HG03060 (cell line): ENCODE results near the gene CDYL2.
"Not testable (repeated sequence)": the region's sequence is repeated elsewhere in the genome, so short reads cannot be mapped to it uniquely, and the experiment has no call there.

ENCODE experiments used
- ATAC-seq: cut with Tn5 transposase; IDR thresholded peaks from one replicate; pipeline ENCODE4 v1.9.1; 2021; ENCODE audit warnings: low read depth, moderate number of reproducible peaks; ENCODE audit not compliant: unreplicated experiment

CDYL2 gene

DNA sequence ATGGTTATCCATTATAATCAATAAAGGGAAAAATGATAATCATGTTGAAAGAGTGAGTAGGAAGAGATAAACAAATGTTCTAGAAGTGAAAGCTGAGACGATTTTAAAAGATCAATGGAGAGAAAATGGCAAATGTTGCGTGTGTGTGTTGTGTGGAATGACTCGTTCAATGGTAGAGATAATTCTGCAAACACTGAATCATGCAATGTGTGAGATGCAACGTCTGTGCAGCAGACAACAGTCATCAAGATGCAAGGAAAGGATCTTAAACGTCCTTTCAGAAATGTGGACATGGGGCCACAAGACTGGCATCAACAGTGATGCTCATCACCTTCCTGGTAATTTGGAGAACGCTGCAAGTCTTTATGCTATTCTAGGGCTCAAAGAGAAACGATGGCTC lies 124.4 kb downstream of the CDYL2 start:
- no peak for ATAC-seq

DNA sequence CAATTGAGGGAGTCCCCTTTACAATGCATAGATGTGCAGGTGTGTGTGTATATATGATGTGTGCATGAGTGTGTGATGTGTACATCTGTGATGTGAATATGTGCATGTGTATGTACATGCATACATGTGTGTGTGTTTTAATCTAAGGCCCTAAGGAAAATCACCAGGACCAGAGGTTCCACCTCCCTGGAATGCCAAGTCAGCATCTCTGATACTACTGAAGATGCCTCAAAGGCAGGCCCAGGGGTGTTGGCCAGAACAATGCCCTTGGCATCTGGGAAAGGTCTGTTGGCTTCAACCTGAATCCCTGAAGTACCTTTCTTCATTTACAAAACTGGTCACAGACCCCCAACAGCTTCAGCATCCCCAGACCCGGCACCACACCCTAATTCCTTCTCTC lies 129.5 kb downstream of the CDYL2 start:
- ATAC-seq, result no peak

GRCh38 chr16:80672379-80672778 lies 132.0 kb downstream of the CDYL2 start:
- no peak for ATAC-seq

DNA sequence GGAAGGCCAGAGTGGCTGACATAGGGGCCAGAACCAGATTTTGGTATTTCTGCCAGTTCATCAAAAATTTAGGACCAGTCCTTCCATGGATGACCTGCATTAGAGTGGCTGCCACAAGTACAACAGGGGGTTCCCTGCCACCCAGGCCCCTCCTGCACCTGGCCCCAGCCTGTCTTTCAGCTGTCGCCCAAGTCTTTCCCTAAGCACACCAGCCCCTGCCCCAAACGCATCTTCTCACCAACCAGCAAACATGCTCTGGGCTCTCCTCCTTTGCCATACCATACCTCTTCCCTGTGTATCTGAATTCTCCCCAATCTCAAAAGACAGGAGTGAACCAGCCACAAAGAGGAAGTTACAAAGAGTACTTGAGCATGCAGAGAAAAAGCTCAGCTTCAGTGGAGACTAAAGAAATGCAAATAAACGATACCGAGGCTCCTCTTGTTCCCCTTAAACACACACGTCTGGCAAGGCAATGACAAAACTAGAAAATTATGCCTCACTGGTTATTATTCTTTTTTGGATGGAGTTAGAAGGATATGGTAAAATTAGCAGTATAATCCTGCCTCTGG lies 133.0 kb downstream of the CDYL2 start:
- ATAC-seq, result no peak

- no peak for ATAC-seq
Measured at GRCh38 chr16:80670170-80670865, 134.1 kb downstream of the CDYL2 start.

- no peak for ATAC-seq
Measured at GRCh38 chr16:80669673-80670072, 134.7 kb downstream of the CDYL2 start.

DNA sequence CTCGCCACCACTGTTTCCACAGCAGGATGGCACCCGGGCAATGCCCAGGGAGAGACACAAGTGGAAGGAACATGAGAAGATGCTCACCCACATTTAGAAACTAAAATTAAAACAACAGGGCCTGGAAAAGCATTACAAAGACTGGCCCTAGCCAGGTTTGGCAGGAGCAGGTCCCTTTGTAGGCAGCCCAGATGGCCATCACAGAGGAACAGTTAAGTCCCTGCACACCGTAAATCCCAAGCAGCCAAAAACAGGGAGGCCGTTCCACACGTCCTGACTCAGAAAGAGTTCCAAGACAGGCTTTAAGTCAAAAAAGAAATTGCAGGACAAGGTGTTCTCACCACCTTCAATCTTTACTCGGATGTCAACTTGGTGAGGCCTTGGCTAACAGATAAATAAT lies 136.5 kb downstream of the CDYL2 start:
- no peak for ATAC-seq

DNA sequence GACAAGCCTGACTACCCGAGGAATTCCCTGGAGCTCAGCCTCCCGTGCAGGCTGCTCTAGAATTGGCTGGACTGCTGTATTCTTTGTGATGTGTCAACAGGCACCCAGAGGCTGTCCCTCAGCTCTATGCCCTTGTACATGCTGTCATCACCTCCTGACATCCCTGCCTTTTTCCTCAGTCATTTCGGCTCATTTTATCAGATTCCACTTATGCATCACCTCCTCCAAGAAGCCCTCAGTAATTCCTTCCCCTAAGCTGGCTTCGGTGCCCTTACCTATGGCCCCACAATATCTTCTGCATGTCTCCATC lies 137.2 kb downstream of the CDYL2 start:
- ATAC-seq, result no peak

- ATAC-seq, result no peak
Measured at GRCh38 chr16:80666378-80667250, 137.8 kb downstream of the CDYL2 start.

GRCh38 chr16:80665356-80665755 lies 139.0 kb downstream of the CDYL2 start:
- no peak for ATAC-seq

GRCh38 chr16:80664786-80665185 lies 139.6 kb downstream of the CDYL2 start:
- no peak for ATAC-seq

DNA sequence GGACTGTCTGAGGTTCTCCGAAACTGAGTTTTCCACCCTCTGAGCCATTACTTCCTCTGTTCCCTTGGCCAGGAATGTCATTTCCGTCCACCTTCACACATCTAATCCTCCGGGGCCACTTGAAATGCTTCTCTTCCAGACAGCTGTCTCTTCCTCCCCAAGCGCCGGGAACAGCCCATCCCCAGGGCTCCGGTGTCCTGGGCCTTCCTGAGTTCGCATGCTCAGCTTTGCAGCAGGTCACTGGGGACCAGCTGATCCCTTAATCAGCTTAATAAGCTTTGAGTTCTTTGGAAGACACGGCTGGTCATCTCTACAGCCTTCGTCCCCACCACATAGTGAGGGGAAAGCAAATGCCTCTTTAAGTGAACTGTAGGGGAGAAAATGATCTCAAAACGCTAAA lies 140.2 kb downstream of the CDYL2 start:
- no peak for ATAC-seq

DNA sequence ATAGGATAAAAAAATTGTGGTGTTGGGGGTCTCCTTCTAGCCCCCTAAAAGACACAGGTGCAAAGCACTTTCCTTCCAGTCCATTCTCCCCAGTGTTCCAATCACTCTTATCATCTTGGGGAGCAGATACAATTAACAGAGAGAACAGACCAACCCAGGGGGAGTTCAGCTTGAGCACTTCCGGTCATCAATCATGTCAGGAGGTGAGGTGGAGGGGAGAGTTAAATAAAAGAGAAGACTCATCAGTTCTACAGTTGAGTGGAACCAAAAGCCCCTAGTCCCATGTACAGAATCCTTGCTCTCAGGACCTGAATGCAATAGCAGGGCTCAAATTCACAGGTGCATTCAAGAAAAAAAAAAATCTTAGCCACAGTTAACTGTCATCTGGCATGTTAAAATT lies 141.3 kb downstream of the CDYL2 start:
- ATAC-seq, result no peak

GRCh38 chr16:80659865-80660264 lies 144.5 kb downstream of the CDYL2 start:
- ATAC-seq, result no peak

GRCh38 chr16:80656711-80657150 lies 147.7 kb downstream of the CDYL2 start:
- peak; percentile 64 for ATAC-seq

DNA sequence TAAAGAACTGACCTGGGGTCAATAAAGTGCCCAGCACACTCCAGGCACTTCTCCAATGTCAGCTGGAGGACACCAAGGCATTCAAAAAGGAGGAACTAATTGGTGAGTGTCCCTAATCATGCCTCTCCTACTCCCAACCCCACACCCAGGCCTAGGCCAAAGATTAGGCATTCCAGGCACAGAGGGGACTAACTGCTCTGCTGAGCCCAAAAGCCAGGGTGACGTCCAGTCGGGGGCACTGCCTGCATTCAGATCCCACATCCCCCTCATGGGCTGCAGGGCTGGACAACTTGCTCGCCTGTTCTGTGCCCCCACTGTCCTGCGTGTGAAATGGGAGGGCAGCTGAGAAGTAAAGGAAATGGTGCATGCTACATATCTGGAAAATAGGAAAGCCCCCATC lies 148.2 kb downstream of the CDYL2 start:
- no peak for ATAC-seq

GRCh38 chr16:80655751-80656150 lies 148.6 kb downstream of the CDYL2 start:
- no peak for ATAC-seq

GRCh38 chr16:80654094-80654862 lies 150.1 kb downstream of the CDYL2 start:
- ATAC-seq, result no peak

DNA sequence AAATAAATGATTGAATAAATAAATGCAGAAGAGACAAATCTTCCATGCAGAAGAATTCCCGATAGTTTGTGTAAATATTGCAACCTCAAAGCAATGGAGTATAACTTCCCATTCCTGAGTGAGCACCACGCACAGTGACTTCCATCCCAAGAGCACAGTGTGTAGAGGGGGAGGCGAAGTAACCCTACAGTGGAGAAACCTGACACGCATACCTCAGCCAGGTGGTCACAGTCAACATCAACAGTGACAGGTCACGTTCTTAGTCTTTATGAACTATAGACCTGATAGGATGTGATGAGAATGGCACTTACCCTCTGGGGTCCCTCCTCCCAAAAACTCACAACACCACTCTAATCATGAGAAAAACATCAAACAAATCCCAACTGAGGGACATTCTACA lies 152.0 kb downstream of the CDYL2 start:
- no peak for ATAC-seq

DNA sequence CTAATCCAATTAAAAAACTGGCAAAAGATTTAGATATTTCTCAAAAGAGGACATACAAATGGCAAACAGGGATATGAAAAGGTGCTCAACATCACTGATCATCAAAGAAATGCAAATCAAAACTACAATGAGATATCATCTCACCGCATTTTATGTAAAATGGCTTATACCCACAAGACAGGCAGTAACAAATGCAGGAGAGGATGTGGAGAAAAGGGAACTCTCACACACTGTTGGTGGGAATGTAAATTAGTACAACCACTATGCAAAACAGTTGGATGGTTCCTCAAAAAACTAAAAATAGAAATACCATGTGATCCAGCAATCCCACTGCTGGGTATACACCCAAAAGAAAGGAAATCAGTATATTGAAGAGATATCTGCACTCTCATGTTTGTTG lies 154.1 kb downstream of the CDYL2 start:
- not testable (repeated sequence) for ATAC-seq

DNA sequence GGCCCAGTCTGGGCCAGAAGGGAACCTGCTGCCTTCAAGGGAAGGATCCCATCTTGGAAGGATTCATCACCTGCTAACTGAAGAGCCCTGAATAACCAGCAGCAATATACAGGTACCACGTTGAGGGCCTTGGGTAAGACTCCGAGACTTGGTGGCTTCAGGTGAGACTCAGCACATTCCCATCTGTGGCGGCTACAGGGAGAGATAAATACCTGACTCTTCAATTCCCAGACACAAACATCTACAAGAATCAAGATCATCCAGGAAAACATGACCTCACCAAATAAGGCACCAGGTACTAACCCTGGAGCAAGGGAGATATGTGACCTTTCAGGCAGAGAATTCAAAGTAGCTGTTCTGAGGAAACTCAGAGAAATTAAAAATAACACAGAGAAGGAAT lies 164.1 kb downstream of the CDYL2 start:
- ATAC-seq, result no peak
